CD4-positive, alpha-beta T cell (primary cell): ENCODE data around the gene RAPGEF5. TPM values are rescaled to one million over a fixed set of nuclear protein-coding genes. Genes with fewer than 3 reads are reported as not detected.

ENCODE experiments used
- ATAC-seq: fragments of 200-7000 bp; cut with Tn5 transposase; one replicate; pipeline ENCODE4 v1.10.0; 2022; ENCODE audit warnings: mild to moderate bottlenecking; ENCODE audit not compliant: poor library complexity
- CTCF ChIA-PET: fragments of 350-600 bp; sonication (Branson Sonifier 250); formaldehyde crosslinking; loops from one replicate; lab custom pipeline; 2021; ENCODE audit warnings: antibody characterized with exemption, inconsistent platforms; lab: Charles Lee
- POLR2A ChIA-PET: fragments of 350-600 bp; sonication (Branson Sonifier 250); formaldehyde crosslinking; loops from one replicate; lab custom pipeline; 2021; ENCODE audit warnings: antibody characterized with exemption, inconsistent platforms; lab: Charles Lee
- DNase-seq, 14 experiments: peaks; one replicate each; pipeline ENCODE4 v3.0.0-alpha.2; 2013 to 2020; ENCODE audit warnings: mixed read lengths in 2 of 14
- H3K27ac ChIP-seq, 2 donors: one replicate each; pipeline versions ENCODE4 v1.5.1 to v1.7.0; 2013; ENCODE audit warnings: low read length in 2 of 2, low read depth in 1 of 2, mild to moderate bottlenecking in 1 of 2
- H3K27me3 ChIP-seq, 2 experiments: 1 replicate in 1 of 2; 2 replicates in 1 of 2; pipeline versions ENCODE4 v1.6.1 to v1.7.0; 2013; ENCODE audit warnings: low read length in 2 of 2, control low read depth in 1 of 2, mild to moderate bottlenecking in 1 of 2, moderate library complexity in 1 of 2; ENCODE audit not compliant: insufficient read depth in 2 of 2, control insufficient read depth in 1 of 2
- H3K36me3 ChIP-seq: one replicate; pipeline ENCODE4 v1.6.1; 2013; ENCODE audit warnings: low read length, control low read depth; ENCODE audit not compliant: insufficient read depth
- H3K4me1 ChIP-seq: one replicate; pipeline ENCODE4 v1.6.1; 2013; ENCODE audit warnings: low read length, control low read depth; ENCODE audit not compliant: insufficient read depth
- H3K4me3 ChIP-seq: one replicate; pipeline ENCODE4 v1.5.1; 2013; ENCODE audit warnings: mild to moderate bottlenecking, low read length, moderate library complexity
- H3K9me3 ChIP-seq, 2 experiments: 1 replicate in 1 of 2; 2 replicates in 1 of 2; pipeline versions ENCODE4 v1.6.1 to v1.7.0; 2013; ENCODE audit warnings: low read length in 2 of 2, mild to moderate bottlenecking in 2 of 2, control low read depth in 1 of 2, moderate library complexity in 1 of 2; ENCODE audit not compliant: control insufficient read depth in 1 of 2, insufficient read depth in 1 of 2
- H3K27ac Mint-ChIP-seq: one replicate; pipeline ENCODE4 v1.8.0; 2020; ENCODE audit warnings: mixed read lengths
- H3K27me3 Mint-ChIP-seq: one replicate; pipeline ENCODE4 v1.8.0; 2021; ENCODE audit warnings: mixed read lengths
- H3K36me3 Mint-ChIP-seq: one replicate; pipeline ENCODE4 v1.8.0; 2021; ENCODE audit warnings: low read depth, mixed read lengths
- H3K4me1 Mint-ChIP-seq: one replicate; pipeline ENCODE4 v1.8.0; 2021; ENCODE audit warnings: low read depth, mixed read lengths
- H3K4me3 Mint-ChIP-seq: one replicate; pipeline ENCODE4 v1.8.0; 2020; ENCODE audit warnings: mild to moderate bottlenecking, mixed read lengths
- H3K9me3 Mint-ChIP-seq: one replicate; pipeline ENCODE4 v1.8.0; 2020; ENCODE audit warnings: mixed read lengths
- intact Hi-C, 2 experiments: fragments of 100-400 bp; cut with DNase I in 1 of 2; cut with micrococcal nuclease in 1 of 2; formaldehyde crosslinking; loops; one replicate each; pipeline versions ENCODE4 v1.15.1 to v1.9.0; 2023 to 2025; cut with DNase I, micrococcal nuclease
- total RNA-seq, 174 experiments: library from RNA in 2 of 174; stranded (reverse) in 2 of 174; gene quantifications; one replicate each; pipeline ENCODE4 v1.2.3 and lab custom pipeline; 2021 to 2026
- TF ChIP-seq, protein P1 (sequence below): fragments of 200-600 bp; IDR thresholded peaks from one replicate; pipeline ENCODE4 v1.8.0; 2022; ENCODE audit warnings: antibody characterized with exemption, mild to moderate bottlenecking

The RAPGEF5 gene
- total RNA-seq, 2 experiments from 2014 or later: 0.17 TPM; not detected in 1

DNA sequence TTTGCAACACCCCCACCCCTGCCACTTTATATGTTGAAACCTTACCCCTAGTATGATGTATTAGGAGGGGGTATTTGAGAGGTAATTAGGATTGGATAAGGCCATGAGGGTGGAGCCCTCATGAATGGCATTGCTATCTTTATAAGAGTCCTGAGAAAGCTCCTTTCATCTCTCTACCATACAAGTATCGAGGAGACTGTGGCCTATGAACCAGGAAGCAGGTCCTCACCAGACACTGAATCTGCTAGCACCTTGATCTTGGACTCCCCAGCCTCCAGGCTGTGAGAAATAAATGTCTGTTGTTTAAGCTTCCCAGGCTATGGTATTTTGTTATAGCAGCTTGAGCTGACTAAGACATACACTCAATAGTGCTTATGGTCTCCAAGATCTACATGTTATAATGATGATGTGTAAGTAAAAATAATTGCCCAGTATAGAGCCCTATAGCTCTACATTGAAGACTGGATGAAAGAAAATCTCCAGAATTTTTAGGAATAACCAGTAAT is 188.8 kb downstream of the RAPGEF5 start:
- Mint-ChIP-seq H3K9me3 (no peaks in the 10 kb centered on the region), H3K27ac (no peak overlapping the region), H3K4me1 (no peaks in the 10 kb centered on the region), H3K4me3 (no peak overlapping the region), H3K27me3 (no peaks in the 10 kb centered on the region), H3K36me3 (no peaks in the 10 kb centered on the region)
- ChIA-PET CTCF (interaction anchor here (0.6 to 1.9 kb wide), 2 partner anchors 10 to 342 kb away, joined by 3 to 8 read pairs; no protein-coding TSS in a partner anchor), POLR2A (no interaction called here)
- no peaks in the 10 kb centered on the region for H3K27me3 ChIP-seq
- intact Hi-C loops: no loop called here
- DNase-seq (no peak), ATAC-seq (no peak)
- H3K4me1 ChIP-seq: no peaks in the 10 kb centered on the region
- no peak overlapping the region for H3K4me3 ChIP-seq
- no peaks in the 10 kb centered on the region for H3K9me3 ChIP-seq
- TF ChIP-seq, protein P1, sequence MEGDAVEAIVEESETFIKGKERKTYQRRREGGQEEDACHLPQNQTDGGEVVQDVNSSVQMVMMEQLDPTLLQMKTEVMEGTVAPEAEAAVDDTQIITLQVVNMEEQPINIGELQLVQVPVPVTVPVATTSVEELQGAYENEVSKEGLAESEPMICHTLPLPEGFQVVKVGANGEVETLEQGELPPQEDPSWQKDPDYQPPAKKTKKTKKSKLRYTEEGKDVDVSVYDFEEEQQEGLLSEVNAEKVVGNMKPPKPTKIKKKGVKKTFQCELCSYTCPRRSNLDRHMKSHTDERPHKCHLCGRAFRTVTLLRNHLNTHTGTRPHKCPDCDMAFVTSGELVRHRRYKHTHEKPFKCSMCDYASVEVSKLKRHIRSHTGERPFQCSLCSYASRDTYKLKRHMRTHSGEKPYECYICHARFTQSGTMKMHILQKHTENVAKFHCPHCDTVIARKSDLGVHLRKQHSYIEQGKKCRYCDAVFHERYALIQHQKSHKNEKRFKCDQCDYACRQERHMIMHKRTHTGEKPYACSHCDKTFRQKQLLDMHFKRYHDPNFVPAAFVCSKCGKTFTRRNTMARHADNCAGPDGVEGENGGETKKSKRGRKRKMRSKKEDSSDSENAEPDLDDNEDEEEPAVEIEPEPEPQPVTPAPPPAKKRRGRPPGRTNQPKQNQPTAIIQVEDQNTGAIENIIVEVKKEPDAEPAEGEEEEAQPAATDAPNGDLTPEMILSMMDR: no peak
- H3K27ac ChIP-seq: no peak overlapping the region
- no peaks in the 10 kb centered on the region for H3K36me3 ChIP-seq

GRCh38 chr7:22167482-22167881 is 189.5 kb downstream of the RAPGEF5 start:
- H3K27ac Mint-ChIP-seq: no peak overlapping the region
- no peaks in the 10 kb centered on the region for H3K4me1 ChIP-seq
- H3K27me3 ChIP-seq: no peaks in the 10 kb centered on the region
- H3K4me1 Mint-ChIP-seq: no peaks in the 10 kb centered on the region
- H3K9me3 Mint-ChIP-seq: no peaks in the 10 kb centered on the region
- H3K4me3 ChIP-seq: no peak overlapping the region
- no peak overlapping the region for H3K27ac ChIP-seq
- intact Hi-C loops: no loop called here
- H3K9me3 ChIP-seq: no peaks in the 10 kb centered on the region
- H3K36me3 Mint-ChIP-seq: no peaks in the 10 kb centered on the region
- TF ChIP-seq, protein P1: no peak
- no peaks in the 10 kb centered on the region for H3K36me3 ChIP-seq
- H3K4me3 Mint-ChIP-seq: no peak overlapping the region
- no peaks in the 10 kb centered on the region for H3K27me3 Mint-ChIP-seq
- ChIA-PET CTCF (interaction anchor here (0.6 kb wide), 1 partner anchor 341 kb away, joined by 3 read pairs; no protein-coding TSS in a partner anchor), POLR2A (no interaction called here)
- no peak for DNase-seq
- ATAC-seq: no peak

GRCh38 chr7:22166928-22167327 is 190.0 kb downstream of the RAPGEF5 start:
- Histone ChIP-seq H3K9me3 (no peaks in the 10 kb centered on the region), H3K4me3 (no peak overlapping the region), H3K27me3 (no peaks in the 10 kb centered on the region), H3K36me3 (no peaks in the 10 kb centered on the region), H3K4me1 (no peaks in the 10 kb centered on the region), H3K27ac (no peak overlapping the region)
- H3K4me1 Mint-ChIP-seq: no peaks in the 10 kb centered on the region
- ATAC-seq: no peak
- H3K9me3 Mint-ChIP-seq: no peaks in the 10 kb centered on the region
- H3K4me3 Mint-ChIP-seq: no peak overlapping the region
- no peaks in the 10 kb centered on the region for H3K36me3 Mint-ChIP-seq
- POLR2A ChIA-PET: no interaction called here
- intact Hi-C loops: no loop called here
- no peaks in the 10 kb centered on the region for H3K27me3 Mint-ChIP-seq
- TF ChIP-seq, protein P1: no peak
- no peak for DNase-seq
- CTCF ChIA-PET: no interaction called here
- H3K27ac Mint-ChIP-seq: no peak overlapping the region
